GM18873 (cell line): ENCODE data around the gene LIMS4.
"Not testable (repeated sequence)": the region's sequence is repeated elsewhere in the genome, so short reads cannot be mapped to it uniquely, and the experiment has no call there.

ENCODE experiments used
- ATAC-seq: cut with Tn5 transposase; IDR thresholded peaks from one replicate; pipeline ENCODE4 v1.9.1; 2021; ENCODE audit warnings: mild to moderate bottlenecking, moderate library complexity, moderate number of reproducible peaks; ENCODE audit not compliant: unreplicated experiment, low FRiP score

LIMS4 gene

GRCh38 chr2:110450951-110451350 lies 21.7 kb downstream of the LIMS4 start:
- not testable (repeated sequence) for ATAC-seq

GRCh38 chr2:110449127-110449947 lies 23.3 kb downstream of the LIMS4 start:
- ATAC-seq, result not testable (repeated sequence)

- not testable (repeated sequence) for ATAC-seq
Observed at GRCh38 chr2:110446644-110447043, 26.0 kb downstream of the LIMS4 start.

- ATAC-seq, result not testable (repeated sequence)
Observed at GRCh38 chr2:110443305-110444005, 29.2 kb downstream of the LIMS4 start.

- ATAC-seq, result not testable (repeated sequence)
Observed at GRCh38 chr2:110441905-110442304, 30.7 kb downstream of the LIMS4 start.

GRCh38 chr2:110434565-110434964 lies 38.1 kb downstream of the LIMS4 start:
- not testable (repeated sequence) for ATAC-seq

GRCh38 chr2:110425725-110426124 lies 46.9 kb downstream of the LIMS4 start:
- not testable (repeated sequence) for ATAC-seq

- ATAC-seq, result not testable (repeated sequence)
Observed at GRCh38 chr2:110424421-110424820, 48.2 kb downstream of the LIMS4 start.

GRCh38 chr2:110423574-110423962 lies 49.0 kb downstream of the LIMS4 start:
- not testable (repeated sequence) for ATAC-seq

GRCh38 chr2:110422852-110423573 lies 49.6 kb downstream of the LIMS4 start:
- ATAC-seq, result not testable (repeated sequence)

- not testable (repeated sequence) for ATAC-seq
Observed at GRCh38 chr2:110420641-110421354, 51.8 kb downstream of the LIMS4 start.

- not testable (repeated sequence) for ATAC-seq
Observed at GRCh38 chr2:110407142-110407541, 65.5 kb downstream of the LIMS4 start.

- not testable (repeated sequence) for ATAC-seq
Observed at GRCh38 chr2:110404988-110405387, 67.6 kb downstream of the LIMS4 start.

GRCh38 chr2:110404246-110404645 lies 68.4 kb downstream of the LIMS4 start:
- not testable (repeated sequence) for ATAC-seq

- ATAC-seq, result not testable (repeated sequence)
Observed at GRCh38 chr2:110401001-110401618, 71.5 kb downstream of the LIMS4 start.

GRCh38 chr2:110399378-110399777 lies 73.2 kb downstream of the LIMS4 start:
- ATAC-seq, result not testable (repeated sequence)

GRCh38 chr2:110395990-110396389 lies 76.6 kb downstream of the LIMS4 start:
- not testable (repeated sequence) for ATAC-seq
